HG03045 (cell line): ENCODE data around the gene SYNE1.
"Not testable (repeated sequence)": the region's sequence is repeated elsewhere in the genome, so short reads cannot be mapped to it uniquely, and the experiment has no call there.

Source experiments
- ATAC-seq: cut with Tn5 transposase; IDR thresholded peaks from one replicate; pipeline ENCODE4 v1.9.1; 2021; ENCODE audit warnings: mild to moderate bottlenecking, moderate library complexity; ENCODE audit not compliant: unreplicated experiment

Gene SYNE1

GRCh38 chr6:152571089-152571488, 66.1 kb downstream of the SYNE1 start:
- ATAC-seq = no peak

DNA sequence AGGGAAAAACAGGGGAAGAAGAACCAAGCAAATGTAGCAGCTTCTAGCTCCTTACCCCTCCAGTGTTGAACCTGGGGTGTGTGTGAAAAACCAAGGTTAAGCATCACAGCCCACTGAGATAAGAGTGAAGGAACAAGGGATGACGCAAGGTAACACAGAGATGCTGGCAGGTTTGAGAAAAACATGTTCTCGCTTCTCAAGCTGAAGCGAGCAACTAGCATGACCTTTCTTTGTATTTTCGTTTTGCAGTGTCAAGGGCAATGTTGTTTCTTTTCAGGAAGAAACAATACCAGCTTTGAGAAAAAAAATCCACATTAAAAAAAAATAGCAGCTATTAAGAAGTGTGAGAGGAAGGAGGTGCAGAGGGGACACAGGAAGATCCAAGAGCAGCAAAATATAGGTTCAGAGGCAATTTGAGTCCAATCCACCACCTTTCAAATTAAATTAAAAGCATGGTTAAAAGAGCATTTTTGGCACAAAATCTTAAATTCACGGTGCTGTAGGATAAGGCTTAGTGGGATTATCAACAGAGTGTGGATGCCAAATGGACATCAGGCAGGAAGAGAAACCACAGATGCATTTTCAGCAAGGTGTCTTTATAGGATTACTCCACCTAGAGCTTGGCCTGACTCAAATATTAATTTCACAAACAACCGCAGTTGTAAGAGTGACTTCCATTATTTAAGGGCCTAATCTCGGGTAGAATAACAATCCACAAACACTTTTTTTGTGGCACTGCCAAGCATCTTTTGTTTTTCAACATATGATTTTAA, 70.9 kb downstream of the SYNE1 start:
- no peak for ATAC-seq

DNA sequence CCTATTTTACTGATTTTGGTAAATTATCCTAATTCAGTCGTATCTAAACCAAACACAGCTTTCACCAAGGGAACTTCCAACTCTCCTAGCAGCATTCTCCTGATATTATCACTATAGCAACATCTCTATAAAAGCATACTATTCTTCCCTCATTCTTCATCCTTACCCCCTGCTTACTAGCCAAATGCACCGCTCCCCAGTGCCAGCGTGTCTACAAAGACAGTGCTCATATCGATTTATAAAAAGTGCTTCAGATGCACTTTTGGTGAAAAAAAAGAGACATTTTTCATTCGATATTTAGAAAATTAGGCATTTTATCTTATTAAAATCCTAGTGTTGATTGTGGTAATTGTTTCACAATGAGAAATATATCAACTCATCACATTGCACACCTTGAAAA, 74.0 kb downstream of the SYNE1 start:
- ATAC-seq = no peak

DNA sequence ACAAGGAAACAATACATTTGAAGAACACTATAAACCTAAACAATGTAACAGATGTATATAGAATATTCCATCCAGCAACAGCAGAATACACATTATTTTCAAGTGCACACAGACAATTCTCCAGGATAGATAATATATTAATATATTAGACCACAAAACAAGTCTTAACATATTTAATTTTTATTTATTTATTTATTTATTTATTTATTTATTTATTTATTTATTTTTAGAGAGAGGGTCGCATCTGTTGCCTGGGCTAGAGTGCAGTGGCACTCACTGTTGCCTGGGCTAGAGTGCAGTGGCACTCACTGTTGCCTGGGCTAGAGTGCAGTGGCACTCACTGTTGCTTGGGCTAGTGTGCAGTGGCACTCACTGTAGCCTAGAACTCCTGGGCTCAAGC, 78.4 kb downstream of the SYNE1 start:
- ATAC-seq = not testable (repeated sequence)

DNA sequence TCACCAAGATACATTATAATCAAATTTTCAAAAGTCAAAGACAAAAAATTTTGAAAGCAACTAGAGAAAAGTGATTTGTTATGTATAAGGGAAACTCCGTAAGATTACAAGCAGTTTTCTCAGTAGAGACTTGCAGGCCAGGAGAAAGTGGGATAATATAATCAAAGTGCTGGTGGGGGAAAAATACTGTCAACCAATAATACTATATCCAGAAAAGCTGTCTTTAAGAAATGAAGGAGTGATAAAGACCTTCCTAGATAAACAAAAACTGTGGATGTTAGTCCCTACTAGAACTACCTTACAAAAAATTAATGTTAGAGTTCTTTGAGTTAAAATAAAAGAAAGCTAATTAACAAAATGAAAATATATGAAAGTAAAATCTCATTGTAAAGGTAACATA, 79.7 kb downstream of the SYNE1 start:
- no peak for ATAC-seq

DNA sequence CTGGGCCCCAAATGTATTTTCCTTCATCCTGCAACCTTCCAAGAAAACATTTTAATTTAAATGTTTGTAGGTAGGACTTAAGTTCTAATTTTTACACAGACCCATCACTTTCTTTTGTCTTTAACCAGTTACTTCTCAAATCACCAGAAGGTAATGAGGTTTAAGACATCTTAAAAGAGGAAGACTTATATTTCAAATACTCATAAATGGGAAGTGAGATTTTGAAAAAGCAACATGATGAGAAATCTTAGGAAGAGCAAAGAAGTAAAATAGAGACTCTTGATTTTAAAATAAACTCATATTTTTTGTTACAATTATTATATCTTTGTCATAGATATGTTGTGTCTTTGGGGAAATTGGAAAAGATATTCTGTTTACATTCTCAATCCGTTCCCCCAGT, 82.3 kb downstream of the SYNE1 start:
- no peak for ATAC-seq

DNA sequence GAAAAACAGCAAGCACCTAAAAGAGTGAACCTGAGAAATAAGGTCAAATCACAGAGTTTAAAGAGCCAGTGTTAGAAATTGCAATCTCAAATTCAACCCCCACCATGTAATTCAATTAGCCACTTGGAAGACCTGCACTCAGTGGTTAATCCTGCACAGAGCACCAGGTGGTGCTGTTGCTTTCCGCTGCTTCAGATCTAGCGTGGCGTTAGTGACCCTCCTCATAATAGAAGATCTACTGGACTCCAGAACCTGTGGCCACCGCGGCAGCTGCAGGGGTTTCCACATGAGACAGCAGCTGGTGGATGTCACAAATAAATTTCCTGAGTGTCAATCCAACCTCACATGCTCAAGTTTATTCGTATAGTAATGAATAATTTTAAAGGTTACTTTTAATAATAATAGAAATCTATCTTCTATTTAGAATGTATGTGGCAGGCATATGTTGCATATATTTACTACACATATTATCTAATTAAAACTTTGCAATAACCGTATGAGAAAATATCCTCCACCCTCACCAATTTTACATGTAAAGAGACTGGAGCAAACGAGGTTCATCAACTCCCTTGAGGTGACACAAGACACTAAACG, 84.4 kb downstream of the SYNE1 start:
- ATAC-seq = peak; percentile 87

GRCh38 chr6:152543519-152543918, 93.6 kb downstream of the SYNE1 start:
- ATAC-seq = no peak

DNA sequence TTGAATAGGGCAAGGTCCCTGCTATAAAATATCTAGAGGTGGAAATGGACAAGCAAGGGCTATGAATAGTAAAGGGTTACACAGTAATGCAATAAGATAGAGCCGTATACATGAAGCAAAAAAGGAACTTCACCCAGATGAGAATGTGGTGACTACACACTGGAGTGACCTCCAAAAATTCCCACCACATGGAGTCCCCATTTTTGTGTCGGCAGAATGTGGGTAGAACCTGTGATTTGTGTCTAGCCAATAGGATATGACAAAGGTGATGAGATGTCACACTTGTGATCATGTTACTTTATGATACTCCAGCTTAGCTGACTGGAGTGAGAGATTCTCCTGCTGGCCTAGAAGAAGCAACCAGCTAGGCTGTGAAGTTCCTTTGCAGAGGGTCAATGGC, 96.8 kb downstream of the SYNE1 start:
- no peak for ATAC-seq

DNA sequence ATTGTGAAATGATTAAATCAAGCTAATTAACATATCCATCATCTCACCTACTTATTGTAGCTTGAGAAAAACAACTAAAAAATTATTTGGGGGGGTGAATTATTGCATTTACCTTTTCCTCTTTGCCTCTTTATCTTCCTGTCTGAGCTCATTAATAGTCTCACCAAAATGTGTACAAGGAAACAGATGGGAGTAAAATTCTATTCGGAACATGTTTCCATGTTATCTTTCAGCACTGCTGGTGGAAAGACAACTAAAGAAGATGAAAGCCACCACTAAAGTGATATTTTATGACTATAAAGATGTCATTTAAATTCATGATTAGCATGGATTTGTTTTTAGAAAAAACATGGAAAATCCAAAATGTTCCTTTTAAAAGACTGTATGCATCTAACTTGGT, 102.6 kb downstream of the SYNE1 start:
- ATAC-seq = no peak

DNA sequence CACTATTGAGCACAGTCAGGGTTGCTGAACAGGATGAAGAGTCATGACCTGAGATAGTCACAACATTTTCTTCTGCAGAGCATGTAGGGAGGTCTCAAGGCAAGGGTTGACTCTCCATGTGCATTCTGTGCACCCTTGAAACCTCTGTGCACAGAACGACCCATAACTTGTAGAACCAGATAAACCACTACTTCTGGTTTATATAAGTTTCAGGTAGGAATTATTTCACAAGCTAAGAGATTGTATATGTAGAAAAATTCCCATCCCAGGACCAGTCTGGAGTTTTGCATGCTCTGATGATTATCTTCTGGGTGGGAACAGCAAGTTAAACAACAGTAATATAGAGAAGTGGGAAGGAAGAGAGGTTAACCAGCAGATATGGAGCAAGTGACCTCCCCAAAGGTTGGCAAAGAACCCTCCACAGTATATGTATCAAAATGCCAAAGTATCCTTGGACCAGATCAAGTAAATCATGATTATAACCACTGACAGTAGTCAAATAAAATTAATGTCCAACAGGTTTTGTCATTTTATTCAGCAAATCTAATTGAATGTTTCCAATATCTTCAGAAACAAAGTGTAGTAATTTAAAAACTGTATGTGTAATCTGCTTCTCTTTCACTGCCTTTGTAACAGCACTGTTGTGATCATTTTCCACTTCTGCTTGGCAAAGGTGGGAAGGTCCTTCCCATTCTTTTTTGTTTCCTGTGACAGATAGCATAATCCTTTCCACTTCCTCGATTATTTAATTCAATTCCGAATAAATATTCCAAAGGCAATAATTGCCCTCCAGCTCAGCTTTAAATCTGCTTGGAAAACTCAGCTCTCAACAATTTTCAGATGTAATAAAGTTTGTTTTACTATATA, 104.4 kb downstream of the SYNE1 start:
- ATAC-seq = no peak

- no peak for ATAC-seq
These were observed 105.5 kb downstream of the SYNE1 start for GRCh38 chr6:152531659-152532058.

GRCh38 chr6:152529369-152529768, 107.8 kb downstream of the SYNE1 start:
- ATAC-seq = no peak

DNA sequence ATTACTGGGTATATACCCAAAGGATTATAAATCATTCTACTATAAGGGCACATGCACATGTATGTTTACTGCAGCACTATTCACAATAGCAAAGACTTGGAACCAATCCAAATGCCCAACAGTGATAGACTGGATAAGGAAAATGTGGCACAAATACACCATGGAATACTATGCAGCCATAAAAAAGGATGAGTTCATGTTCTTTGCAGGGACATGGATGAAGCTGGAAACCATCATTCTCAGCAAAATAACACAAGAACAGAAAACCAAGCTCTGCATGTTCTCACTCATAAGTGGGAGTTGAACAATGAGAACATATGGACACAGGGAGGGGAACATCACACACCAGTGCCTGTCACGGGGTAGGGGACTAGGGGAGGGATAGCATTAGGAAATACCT, 123.0 kb downstream of the SYNE1 start:
- ATAC-seq = not testable (repeated sequence)

GRCh38 chr6:152509916-152510315, 127.2 kb downstream of the SYNE1 start:
- ATAC-seq = no peak

- ATAC-seq = no peak
These were observed 128.7 kb downstream of the SYNE1 start for GRCh38 chr6:152508477-152508876.

DNA sequence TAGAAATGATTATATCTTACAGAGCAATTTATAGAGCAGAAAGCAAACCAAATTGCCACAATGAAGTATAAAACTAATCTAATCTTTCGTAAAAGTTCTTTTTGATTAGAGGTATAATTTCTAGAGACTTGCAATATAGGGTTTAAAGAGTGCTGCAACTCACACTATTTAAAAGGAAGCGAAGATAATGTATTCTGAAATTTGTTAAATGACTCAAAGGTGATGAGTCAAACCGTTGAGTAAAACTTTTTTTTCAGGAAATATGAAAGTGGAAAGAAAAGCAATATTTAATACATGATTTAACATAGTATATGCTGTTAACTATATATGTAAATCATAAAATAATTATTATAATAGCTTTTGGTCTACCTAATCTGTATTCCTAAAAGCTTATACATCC, 133.6 kb downstream of the SYNE1 start:
- ATAC-seq = no peak

DNA sequence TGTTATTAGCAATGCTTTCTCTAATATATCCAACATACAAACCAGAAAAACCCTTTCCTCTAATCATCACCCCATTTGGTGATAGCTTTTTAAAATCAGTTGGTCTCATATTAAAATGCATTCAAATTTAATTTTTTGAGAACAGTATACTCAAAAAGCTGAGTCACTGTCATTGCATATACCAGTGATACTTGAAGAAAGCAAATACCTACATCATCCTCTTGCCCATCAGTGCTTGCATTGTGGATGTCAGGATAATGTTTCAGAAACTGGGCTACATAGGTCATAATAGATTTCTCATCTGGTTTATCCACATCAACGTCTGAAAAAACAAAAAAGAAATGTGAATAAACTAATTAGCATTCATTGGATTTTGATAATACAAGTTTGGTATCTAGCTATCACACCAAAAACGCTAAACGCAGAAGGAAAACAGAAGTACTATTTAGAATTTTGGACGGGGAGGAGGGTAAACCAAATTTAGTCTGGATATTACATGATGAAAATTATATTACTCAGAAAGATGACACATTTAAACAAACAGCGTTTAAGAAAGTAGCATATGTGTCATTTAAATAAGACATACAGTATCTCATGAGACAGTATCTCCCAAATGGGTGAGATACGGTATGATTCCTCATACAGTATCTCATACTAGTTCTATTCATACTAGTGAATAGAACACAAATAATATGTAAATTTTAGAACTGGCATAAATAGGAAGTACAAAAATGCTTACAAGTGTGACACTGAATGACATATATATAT, 134.6 kb downstream of the SYNE1 start:
- no peak for ATAC-seq

- ATAC-seq = no peak
These were observed 137.2 kb downstream of the SYNE1 start for GRCh38 chr6:152499931-152500330.

DNA sequence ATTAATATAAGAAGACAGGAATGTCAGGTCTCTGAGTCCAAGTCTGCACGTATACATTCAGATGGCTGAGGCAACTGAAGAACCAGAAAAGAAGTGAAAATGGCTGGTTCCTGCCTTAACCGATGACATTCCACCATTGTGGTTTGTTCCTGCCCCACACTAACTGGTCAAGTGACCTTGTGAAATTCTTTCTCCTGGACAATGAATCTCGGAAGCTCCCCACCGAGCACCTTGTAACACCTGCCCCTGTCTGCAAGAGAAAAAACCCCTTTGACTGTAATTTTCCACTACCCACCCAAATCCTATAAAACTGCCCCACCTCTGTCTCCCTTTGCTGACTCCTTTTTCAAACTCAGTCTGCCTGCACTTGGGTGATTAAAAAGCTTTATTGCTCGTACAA, 140.4 kb downstream of the SYNE1 start:
- no peak for ATAC-seq

- ATAC-seq = not testable (repeated sequence)
These were observed 141.7 kb downstream of the SYNE1 start for GRCh38 chr6:152495456-152495855.
